HepG2 (cell line): ENCODE measurements around the gene KLKB1. TPM values are rescaled to one million over a fixed set of nuclear protein-coding genes. Genes with fewer than 3 reads are reported as not detected.
A peak's percentile ranks its signal among the peaks of the same experiment; 100 is the strongest.

Source experiments
- ARID5B ChIP-seq: IDR thresholded peaks from 2 replicates; pipeline ENCODE4 v1.4.0; 2020; ENCODE audit warnings: mild to moderate bottlenecking, missing genetic modification reagents
- CREBL2 ChIP-seq: sonication (generic); formaldehyde crosslinking; IDR thresholded peaks from 2 replicates; pipeline ENCODE4 v1.8.1; 2023; ENCODE audit warnings: missing genetic modification reagents, mild to moderate bottlenecking, borderline replicate concordance
- CSRNP2 ChIP-seq: sonication (generic); formaldehyde crosslinking; conservative IDR thresholded peaks from 2 replicates; pipeline ENCODE4 v1.8.0; 2022; ENCODE audit warnings: low read depth, missing genetic modification reagents
- DZIP1 ChIP-seq: sonication (generic); formaldehyde crosslinking; IDR thresholded peaks from 2 replicates; pipeline ENCODE4 v1.5.0; 2020; ENCODE audit warnings: mild to moderate bottlenecking, missing genetic modification reagents
- FOXJ3 ChIP-seq: sonication (generic); formaldehyde crosslinking; IDR thresholded peaks from 2 replicates; pipeline ENCODE4 v1.4.0; 2020; ENCODE audit warnings: missing genetic modification reagents, mild to moderate bottlenecking, borderline replicate concordance
- RFX5 ChIP-seq: IDR thresholded peaks from 2 replicates; pipeline ENCODE4 v1.6.1; 2011; ENCODE audit warnings: low read depth, low read length, improper control_type of control experiment
- SALL1 ChIP-seq: sonication (generic); formaldehyde crosslinking; IDR thresholded peaks from 2 replicates; pipeline ENCODE4 v1.8.0; 2022; ENCODE audit warnings: mild to moderate bottlenecking, missing genetic modification reagents
- SIN3B ChIP-seq: fragments of 150-350 bp; IDR thresholded peaks from 2 replicates; pipeline ENCODE4 v1.6.1; 2014; ENCODE audit warnings: low read length
- YEATS2 ChIP-seq: sonication (generic); formaldehyde crosslinking; IDR thresholded peaks from 2 replicates; pipeline ENCODE4 v1.4.0; 2020; ENCODE audit warnings: missing genetic modification reagents, borderline replicate concordance
- ZNF138 ChIP-seq: sonication (generic); formaldehyde crosslinking; IDR thresholded peaks from 2 replicates; pipeline ENCODE4 v1.5.0; 2020; ENCODE audit warnings: mild to moderate bottlenecking, low read depth, missing genetic modification reagents
- ZNF274 ChIP-seq: sonication (generic); formaldehyde crosslinking; IDR thresholded peaks from 2 replicates; pipeline ENCODE4 v1.5.1; 2020; ENCODE audit warnings: mild to moderate bottlenecking, missing genetic modification reagents
- ZNF280B ChIP-seq: sonication (generic); formaldehyde crosslinking; IDR thresholded peaks from 2 replicates; pipeline ENCODE4 v1.5.0; 2020; ENCODE audit warnings: missing genetic modification reagents, mild to moderate bottlenecking, borderline replicate concordance
- ZNF431 ChIP-seq: sonication (generic); formaldehyde crosslinking; IDR thresholded peaks from 2 replicates; pipeline ENCODE4 v1.9.0; 2022; ENCODE audit warnings: missing genetic modification reagents, low read depth, mild to moderate bottlenecking, borderline replicate concordance
- ZNF672 ChIP-seq: sonication (generic); formaldehyde crosslinking; IDR thresholded peaks from 2 replicates; pipeline ENCODE4 v1.8.1; 2022; ENCODE audit warnings: missing genetic modification reagents
- ZNF724P ChIP-seq: sonication (generic); formaldehyde crosslinking; IDR thresholded peaks from 2 replicates; pipeline ENCODE4 v1.8.0; 2022; ENCODE audit warnings: missing genetic modification reagents, borderline replicate concordance
- ZNF776 ChIP-seq: sonication (generic); formaldehyde crosslinking; IDR thresholded peaks from 2 replicates; pipeline ENCODE4 v1.4.0; 2020; ENCODE audit warnings: mild to moderate bottlenecking, missing genetic modification reagents
- polyA plus RNA-seq, 8 experiments: library from polyadenylated mRNA; depleted of rRNA in 3 of 8; stranded (reverse) in 7 of 8; unstranded in 1 of 8; fragments of >200 nt; fragmentation: Illumina TruSeq in 4 of 8; extraction: Trizol in 4 of 8; gene quantifications; 2 replicates each; pipeline versions ENCODE4 v1.2.1 to v1.2.3, GENCODE V29; 2011 to 2016; ENCODE audit warnings: low read depth in 4 of 8, missing spikeins in 1 of 8, mixed read lengths in 1 of 8; ENCODE audit not compliant: insufficient read depth in 1 of 8
- total RNA-seq, 5 experiments: library from RNA; depleted of rRNA; stranded (reverse); fragments of >200 nt; fragmentation: Illumina TruSeq; extraction: Trizol; gene quantifications; 2 replicates each; pipeline ENCODE4 v1.2.3, GENCODE V29; 2016; ENCODE audit warnings: low read depth in 1 of 5

Gene KLKB1
- total and polyA plus RNA-seq, 2 of the 13 experiments (the other 11 are each of a cell fraction or from before 2014, with no cell fraction given), result 0.26 to 0.49 TPM

- no peak for TF ChIP-seq ZNF280B
- no peak for TF ChIP-seq ZNF776 (CRISPR knock-in tag)
- no peak for TF ChIP-seq ZNF724P (CRISPR knock-in tag)
- peak; percentile 82 for TF ChIP-seq ARID5B
- no peak for TF ChIP-seq ZNF138
- no peak for TF ChIP-seq ZNF672 (CRISPR knock-in tag)
- TF ChIP-seq CREBL2 (CRISPR knock-in tag), result no peak
- TF ChIP-seq ZNF431 (CRISPR knock-in tag), result no peak
- TF ChIP-seq DZIP1 (CRISPR knock-in tag), result no peak
- TF ChIP-seq SALL1 (CRISPR knock-in tag), result peak; percentile 91
- no peak for TF ChIP-seq SIN3B
- TF ChIP-seq ZNF274 (CRISPR knock-in tag), result no peak
- no peak for TF ChIP-seq YEATS2
- peak; percentile 68; the same call in 1 of the 2 replicates for TF ChIP-seq FOXJ3 (CRISPR knock-in tag)
- TF ChIP-seq RFX5, result no peak
- no peak for TF ChIP-seq CSRNP2 (CRISPR knock-in tag)
Observed at GRCh38 chr4:186265683-186266652, 38.7 kb downstream of the KLKB1 start, which contains the start of gene F11 (continued).
